NOMO-1 treated with DMSO at 0.1 percent for 48 hours (cell line): ENCODE results near the gene SFSWAP.
"Not testable (repeated sequence)": the region's sequence is repeated elsewhere in the genome, so short reads cannot be mapped to it uniquely, and the experiment has no call there.

ENCODE experiments used
- DNase-seq: peaks from one replicate; lab custom pipeline; 2025; ENCODE audit not compliant: unreplicated experiment; lab: John Stamatoyannopoulos, UW

The SFSWAP gene

GRCh38 chr12:131735153-131735456, 24.2 kb downstream of the SFSWAP start:
- no peak for DNase-seq

DNA sequence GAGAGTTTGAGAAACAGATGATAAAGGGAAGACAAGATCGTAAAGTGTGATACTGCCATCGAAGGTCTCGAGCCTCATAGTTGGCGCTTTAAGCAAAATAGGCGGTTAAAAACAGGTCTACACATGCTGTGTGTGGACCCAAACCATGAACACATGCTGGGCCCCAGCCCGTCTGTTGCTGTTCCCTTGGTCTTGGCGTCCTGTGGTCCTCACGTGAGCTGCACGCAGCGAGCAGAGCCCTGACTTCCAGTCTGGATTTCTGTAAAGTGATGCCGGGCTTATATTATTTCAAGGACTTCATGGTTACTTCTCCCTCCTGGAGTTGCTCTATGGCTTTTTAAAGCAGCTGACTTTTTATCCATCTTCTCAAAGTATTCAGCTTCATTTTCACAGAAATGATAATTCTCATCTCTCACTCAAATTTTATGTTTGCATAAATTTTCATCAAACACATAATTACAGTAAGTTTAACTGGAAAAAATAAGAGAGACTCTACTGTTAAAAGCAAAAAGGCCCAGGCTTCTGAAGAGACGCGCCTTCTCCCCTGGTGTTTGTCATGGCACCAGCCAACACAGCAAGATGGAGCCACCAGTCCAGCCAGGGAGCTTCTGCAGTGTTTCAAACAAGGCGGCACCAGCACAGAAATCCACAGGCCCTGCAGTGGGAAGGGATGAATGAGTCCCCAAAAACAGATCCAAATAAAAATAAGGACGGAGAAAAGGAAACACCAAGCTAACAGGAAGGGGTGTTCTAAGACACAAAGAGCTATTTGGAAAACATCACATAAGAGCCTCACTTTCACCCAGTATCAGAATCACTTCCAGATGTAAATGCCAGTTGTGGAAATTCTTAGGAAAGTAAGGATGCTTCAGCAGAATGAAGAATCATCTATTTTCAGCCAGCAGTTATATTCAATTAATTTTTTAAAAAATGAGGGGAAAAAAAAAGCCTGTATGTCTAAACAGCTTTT, 24.9 kb downstream of the SFSWAP start:
- no peak for DNase-seq

DNA sequence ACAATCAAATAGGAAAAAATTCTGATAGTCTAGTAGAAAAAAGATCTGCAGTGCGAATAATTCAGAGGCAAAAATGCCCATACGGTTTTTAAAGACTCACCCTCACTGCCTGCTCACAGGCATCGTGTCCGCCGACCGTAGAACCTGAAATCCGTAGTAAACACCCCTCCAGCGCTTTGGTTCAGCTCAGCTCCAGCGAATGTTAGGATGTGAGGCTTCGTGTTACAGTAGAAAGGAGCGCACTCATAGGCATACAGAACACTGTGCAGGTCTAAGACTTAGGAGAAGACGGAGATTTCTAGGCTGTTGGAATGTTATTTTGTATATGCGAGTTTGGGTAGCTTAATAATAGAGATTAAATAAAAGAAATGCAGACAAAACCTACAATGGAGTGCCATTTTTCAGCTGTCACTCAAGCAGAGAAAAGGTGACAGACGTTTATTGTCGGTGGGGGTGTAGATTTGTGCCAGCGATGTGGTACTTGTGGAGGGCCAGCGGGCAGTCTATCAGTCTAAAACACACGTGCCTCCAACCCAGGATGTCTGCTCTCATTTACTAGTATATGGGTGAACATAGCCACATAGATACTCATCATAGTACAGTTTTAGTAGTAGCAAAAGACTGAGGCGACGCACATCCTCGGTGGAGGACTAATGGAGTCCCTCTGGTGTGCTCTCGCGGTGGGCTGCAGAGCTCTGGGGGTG, 25.7 kb downstream of the SFSWAP start:
- DNase-seq = no peak

- no peak for DNase-seq
Observed at GRCh38 chr12:131737150-131737827, 26.4 kb downstream of the SFSWAP start.

GRCh38 chr12:131738196-131738595, 27.3 kb downstream of the SFSWAP start:
- DNase-seq = no peak

DNA sequence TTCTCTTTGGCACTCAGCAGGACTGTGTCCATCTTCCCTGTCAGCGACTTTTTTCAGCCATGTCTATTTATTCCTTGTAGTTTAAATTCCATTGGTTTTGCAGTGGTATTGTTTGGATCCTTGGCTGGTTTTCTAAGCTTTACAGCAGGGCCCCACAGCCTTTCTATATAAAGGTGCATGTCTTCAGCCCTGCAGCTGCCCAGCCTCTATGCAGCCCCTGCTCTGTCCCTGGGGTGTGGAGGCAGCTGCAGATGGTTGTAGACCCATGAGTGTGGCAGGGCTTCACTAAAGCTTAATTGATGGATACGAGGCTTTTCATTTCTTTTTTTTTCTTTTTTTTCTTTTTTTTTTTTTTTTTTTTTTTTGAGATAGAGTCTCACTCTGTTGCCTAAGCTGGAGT, 29.7 kb downstream of the SFSWAP start:
- no peak for DNase-seq

DNA sequence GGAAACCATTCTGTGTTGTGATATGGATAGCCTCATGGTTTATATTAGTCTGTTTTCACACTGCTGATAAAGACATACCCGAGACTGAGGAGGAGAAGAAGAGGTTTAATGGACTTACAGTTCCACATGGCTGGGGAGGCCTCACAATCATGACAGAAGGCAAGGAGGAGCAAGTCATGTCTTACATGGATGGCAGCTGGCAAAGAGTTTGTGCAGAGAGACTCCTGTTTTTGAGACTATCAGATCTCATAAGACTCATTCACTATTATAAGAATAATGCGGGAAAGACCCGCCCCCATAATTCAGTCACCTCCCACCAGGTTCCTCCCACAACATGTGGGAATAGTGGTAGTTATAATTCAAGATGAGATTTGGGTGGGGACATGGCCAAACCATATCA, 31.9 kb downstream of the SFSWAP start:
- DNase-seq = not testable (repeated sequence)

DNA sequence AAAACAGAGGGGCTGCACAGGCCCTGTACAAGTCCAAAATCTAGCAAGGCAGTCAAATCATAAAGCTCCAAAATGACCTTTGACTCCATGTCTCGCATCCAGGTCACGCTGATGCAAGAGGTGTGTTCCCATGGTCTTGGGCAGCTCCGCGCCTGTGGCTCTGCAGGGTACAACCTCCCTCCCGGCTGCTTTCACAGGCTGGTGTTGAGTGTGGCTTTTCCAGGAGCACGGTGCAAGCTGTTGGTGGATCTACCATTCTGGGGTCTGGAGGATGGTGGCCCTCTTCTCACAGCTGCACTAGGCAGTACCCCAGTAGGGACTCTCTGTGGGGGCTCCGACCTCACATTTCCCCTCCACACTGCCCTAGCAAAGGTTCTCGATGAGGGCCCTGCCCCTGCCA, 32.5 kb downstream of the SFSWAP start:
- not testable (repeated sequence) for DNase-seq

GRCh38 chr12:131743880-131744279, 33.0 kb downstream of the SFSWAP start:
- DNase-seq = not testable (repeated sequence)

DNA sequence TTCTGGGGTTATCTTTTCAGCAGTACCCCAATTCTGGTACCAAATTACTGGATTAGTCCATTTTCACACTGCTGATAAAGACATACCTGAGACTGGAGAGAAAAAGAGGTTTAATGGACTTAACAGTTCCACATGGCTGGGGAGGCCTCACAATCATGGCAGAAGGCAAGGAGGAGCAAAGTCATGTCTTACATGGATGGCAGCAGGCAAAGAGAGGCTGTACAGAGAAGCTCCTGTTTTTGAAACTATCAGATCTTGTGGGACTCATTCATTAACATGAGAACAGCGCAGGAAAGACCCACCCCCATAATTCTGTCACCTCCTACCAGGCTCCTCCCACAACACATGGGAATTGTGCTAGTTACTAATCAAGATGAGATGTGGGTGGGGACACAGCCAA, 33.8 kb downstream of the SFSWAP start:
- DNase-seq = not testable (repeated sequence)

DNA sequence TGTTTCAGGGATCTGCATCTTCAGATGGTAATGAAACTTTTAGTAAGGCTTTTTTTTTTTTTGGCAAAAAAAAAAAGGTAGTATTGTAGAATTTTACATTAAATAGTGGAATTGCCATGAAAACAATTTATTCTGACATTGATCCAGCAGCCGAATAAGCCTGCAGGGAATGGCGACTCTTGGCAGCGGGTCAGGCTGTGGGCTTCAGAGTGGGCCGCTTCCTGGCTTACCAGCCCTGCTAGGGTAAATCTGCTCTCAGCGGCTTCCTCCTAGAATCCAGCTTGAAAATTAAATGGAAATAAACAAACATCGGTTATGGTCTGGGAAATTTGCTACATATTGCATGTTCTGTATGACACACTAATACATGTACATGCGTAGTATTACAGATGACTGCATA, 34.8 kb downstream of the SFSWAP start:
- DNase-seq = no peak

DNA sequence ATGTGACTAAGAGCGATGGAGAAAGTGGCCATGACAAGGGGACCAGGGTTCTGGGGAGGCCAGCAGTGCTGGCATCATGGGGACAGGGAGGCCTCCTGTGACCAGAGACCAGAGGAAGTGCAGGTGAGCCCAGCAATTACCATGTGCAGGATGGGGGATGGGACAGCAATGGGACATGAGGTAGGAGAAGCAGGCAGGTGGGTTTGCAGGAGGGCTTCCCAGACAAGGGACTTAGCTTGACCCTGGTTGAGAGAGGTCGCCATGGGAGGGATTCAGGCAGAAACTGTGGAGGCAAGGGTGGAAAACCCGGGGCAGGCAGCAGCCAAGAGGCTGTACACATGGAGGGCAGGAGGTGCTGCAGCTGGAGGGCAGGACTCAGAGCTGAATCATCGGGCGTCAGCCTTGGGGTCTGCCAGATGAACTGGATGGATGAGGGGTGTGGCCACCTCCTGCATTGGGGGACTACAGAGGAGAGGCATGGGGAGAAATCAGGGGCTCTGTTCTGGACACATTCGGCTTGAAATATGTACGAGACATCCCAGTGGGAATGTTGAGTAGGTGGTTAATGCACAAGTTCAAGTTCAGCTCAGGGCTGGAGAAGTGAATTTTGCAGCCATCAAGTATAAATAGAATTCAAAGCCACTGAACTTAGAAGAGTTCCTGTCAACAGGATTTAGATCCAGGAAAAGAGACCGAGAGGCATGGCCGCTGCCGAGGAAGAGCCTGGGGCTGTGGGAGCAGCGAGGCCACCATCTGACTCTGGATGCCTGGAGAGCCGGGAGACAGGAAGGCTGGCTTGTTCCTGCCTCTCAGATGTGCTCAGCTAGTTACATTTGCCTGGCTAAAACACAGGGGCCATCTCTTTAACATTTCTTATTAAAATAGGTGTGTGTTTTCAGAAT, 36.6 kb downstream of the SFSWAP start:
- DNase-seq = no peak

DNA sequence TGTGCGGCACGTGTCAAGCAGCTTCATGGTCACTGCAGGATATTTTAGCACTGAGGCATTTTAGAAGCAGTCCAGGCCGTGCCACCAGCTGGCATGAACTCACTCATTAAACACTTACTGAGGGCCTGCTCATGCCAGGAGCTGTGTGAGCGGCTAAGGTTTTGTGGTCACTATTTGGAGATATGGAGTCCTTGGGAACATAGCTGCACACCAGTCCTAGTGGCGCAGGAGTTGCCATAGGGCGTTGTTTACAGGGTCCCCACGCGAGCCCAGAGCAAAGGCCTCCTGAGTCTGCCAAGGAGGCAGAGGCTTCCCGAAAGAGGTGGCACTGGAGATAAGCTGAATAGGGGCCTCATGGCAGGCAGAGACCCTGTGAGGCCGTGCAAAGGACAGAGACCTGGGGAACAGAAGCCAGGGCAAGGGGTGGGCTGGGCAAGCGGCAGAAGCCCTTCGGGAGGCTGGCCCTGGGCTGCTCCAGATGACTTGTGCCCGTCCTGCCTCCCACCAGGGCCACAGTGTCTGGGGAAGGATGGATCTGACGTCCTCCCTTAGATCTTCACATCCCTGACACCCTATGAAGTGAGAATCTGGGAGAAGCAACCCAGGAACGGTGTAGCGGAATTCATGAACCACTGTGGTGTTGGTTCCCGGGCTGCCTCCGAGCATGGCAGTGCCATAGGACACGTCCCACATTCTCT, 38.9 kb downstream of the SFSWAP start:
- DNase-seq = no peak

DNA sequence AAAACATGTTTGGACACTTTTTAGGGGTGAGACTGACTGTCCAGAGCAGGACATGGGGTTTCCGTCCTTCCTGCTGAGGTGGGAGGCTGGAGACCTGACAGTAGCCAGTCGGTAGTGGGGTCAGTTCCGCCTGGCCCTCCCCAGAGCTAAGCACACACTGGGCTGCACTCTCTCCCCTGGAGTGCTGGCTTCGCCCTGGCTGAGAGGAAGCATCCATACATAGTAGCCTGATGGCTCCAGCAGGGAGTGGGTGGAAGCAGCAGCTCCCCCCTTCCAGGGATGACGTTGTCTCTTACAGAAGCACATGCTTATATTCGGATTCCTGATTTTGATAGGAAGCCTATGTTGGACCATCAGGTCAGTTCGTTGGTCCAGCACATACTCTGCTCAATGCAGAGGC, 40.4 kb downstream of the SFSWAP start:
- no peak for DNase-seq

DNA sequence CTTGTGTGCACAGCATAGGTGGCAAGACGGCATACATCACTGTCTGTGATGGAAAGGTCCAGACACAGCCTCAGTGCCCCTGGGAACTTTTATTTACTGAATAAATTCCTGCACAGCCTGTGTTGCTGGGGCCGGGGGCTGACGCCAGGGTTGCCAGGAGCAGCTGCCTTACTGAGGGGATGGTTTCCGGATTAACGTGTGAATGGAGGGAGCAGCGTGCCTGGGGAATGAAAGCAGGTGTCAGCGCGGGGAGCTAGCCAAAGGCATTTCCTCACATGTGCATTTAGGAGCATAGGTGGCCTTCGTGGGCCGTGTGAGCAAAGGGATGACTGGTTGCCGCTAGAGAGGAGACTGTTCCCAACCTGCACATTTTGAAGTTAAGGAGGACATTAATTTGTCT, 41.6 kb downstream of the SFSWAP start:
- no peak for DNase-seq

DNA sequence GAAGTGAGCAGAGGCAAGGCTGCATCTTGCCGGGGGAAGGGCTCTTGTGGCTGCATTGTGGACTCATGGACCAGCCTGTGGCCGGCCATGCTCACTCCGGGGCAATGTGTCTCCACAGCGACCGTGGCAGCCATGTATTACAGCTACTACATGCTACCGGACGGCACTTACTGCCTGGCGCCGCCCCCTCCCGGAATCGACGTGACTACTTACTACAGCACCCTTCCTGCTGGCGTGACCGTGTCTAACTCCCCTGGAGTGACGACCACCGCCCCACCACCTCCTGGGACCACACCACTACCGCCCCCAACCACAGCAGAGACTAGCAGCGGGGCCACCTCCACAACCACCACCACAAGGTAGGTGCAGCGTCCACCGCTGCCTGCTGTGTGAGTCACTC, 42.1 kb downstream of the SFSWAP start:
- no peak for DNase-seq

DNA sequence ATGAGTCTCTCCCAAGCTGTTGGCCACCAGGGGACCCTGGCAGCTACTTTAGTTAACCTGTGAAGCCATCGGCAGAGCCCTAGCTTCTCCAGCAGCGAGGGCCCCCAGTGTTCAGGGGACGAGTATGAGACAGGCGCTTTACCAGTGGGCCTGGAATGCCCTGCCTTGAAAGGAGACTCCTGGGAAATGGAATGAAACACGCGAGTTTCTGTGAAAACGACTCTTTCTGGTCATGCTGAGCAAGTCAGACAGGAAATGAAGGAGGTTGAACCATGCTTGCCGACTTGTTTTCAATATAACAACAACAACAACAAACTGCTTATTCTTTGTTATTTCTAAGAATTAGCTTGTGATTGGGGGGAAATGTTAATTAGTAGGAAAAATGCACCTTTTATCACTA, 42.9 kb downstream of the SFSWAP start:
- no peak for DNase-seq

GRCh38 chr12:131754184-131754583, 43.3 kb downstream of the SFSWAP start:
- DNase-seq = no peak

- DNase-seq = peak; percentile 26
Observed at GRCh38 chr12:131755305-131756113, 44.6 kb downstream of the SFSWAP start.
